SK-N-MC (cell line): Measurements from ENCODE around the gene SYNCRIP.

ENCODE experiments used
- EZH2 ChIP-seq: fragments of 200-600 bp; sonication (generic); IDR thresholded peaks from one replicate; pipeline ENCODE4 v1.6.1; 2017; ENCODE audit warnings: antibody characterized with exemption
- FOXP2 ChIP-seq: optimal IDR thresholded peaks from 2 replicates; pipeline ENCODE3; 2011; ENCODE audit warnings: mild to moderate bottlenecking, moderate library complexity; ENCODE audit not compliant: insufficient read depth; ENCODE audit errors: extremely low read length, control extremely low read depth
- POLR2AphosphoS5 ChIP-seq: IDR thresholded peaks from 2 replicates; pipeline ENCODE4 v1.6.1; 2012; ENCODE audit warnings: mild to moderate bottlenecking, low read depth, low read length, borderline replicate concordance

DNA sequence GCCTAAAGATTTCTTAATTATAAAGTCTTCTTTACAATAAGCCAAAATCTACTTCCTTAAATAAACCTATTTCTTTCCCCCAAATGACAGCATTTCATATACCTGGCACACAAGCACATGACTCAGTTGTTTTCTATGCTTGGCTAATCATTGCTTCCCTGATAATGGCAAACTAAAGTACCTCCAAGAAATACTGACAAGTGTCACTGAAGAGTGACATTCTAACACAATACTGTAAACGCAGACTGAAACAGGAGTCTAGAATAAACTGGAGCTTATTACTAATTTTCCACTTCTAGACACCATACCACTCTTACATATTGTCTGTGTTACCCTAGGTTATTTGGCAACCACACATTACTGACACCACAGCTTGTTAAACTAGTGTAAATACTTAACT is 14.3 kb downstream of the SYNCRIP start:
- TF ChIP-seq POLR2AphosphoS5 (no peak), EZH2 (no peak), FOXP2 (no peak)
